HepG2 (cell line): ENCODE data around the gene MARS2. TPM values are rescaled to one million over a fixed set of nuclear protein-coding genes. Genes with fewer than 3 reads are reported as not detected.
A peak's percentile ranks its signal among the peaks of the same experiment; 100 is the strongest.

Experiments
- ATF7-NPFF ChIP-seq: sonication (generic); formaldehyde crosslinking; IDR thresholded peaks from 2 replicates; pipeline ENCODE4 v1.8.1; 2023; ENCODE audit warnings: mild to moderate bottlenecking, low read depth, missing genetic modification reagents, moderate library complexity
- CENPT ChIP-seq: sonication (generic); formaldehyde crosslinking; IDR thresholded peaks from 2 replicates; pipeline ENCODE4 v1.8.0; 2022; ENCODE audit warnings: low read depth, mild to moderate bottlenecking, moderate library complexity, missing genetic modification reagents
- GATAD1 ChIP-seq: IDR thresholded peaks from 2 replicates; pipeline ENCODE4 v1.6.1; 2016; ENCODE audit warnings: missing genetic modification reagents, missing compliant biosample characterization
- MATR3 ChIP-seq: sonication (generic); formaldehyde crosslinking; IDR thresholded peaks from 2 replicates; pipeline ENCODE4 v1.4.0; 2020; ENCODE audit warnings: missing genetic modification reagents
- MZF1 ChIP-seq: sonication (generic); formaldehyde crosslinking; IDR thresholded peaks from 2 replicates; pipeline ENCODE4 v1.8.1; 2023; ENCODE audit warnings: mild to moderate bottlenecking, missing genetic modification reagents, borderline replicate concordance
- NFRKB ChIP-seq: fragments of 450-650 bp; IDR thresholded peaks from 2 replicates; pipeline ENCODE4 v1.6.1; 2017
- RFX5 ChIP-seq: IDR thresholded peaks from 2 replicates; pipeline ENCODE4 v1.6.1; 2011; ENCODE audit warnings: low read depth, low read length, improper control_type of control experiment
- ZFAT ChIP-seq: sonication (generic); formaldehyde crosslinking; conservative IDR thresholded peaks from 2 replicates; pipeline ENCODE4 v1.8.1; 2023; ENCODE audit warnings: missing genetic modification reagents, inconsistent platforms
- ZFP82 ChIP-seq: sonication (generic); formaldehyde crosslinking; IDR thresholded peaks from 2 replicates; pipeline ENCODE4 v1.5.1; 2020; ENCODE audit warnings: mild to moderate bottlenecking, missing genetic modification reagents, borderline replicate concordance
- ZNF205 ChIP-seq: IDR thresholded peaks from 2 replicates; pipeline ENCODE4 v1.6.1; 2018; ENCODE audit warnings: missing biosample characterization, missing genetic modification reagents
- polyA plus RNA-seq, 8 experiments: library from polyadenylated mRNA; depleted of rRNA in 3 of 8; stranded (reverse) in 7 of 8; unstranded in 1 of 8; fragments of >200 nt; fragmentation: Illumina TruSeq in 4 of 8; extraction: Trizol in 4 of 8; gene quantifications; 2 replicates each; pipeline versions ENCODE4 v1.2.1 to v1.2.3, GENCODE V29; 2011 to 2016; ENCODE audit warnings: low read depth in 4 of 8, missing spikeins in 1 of 8, mixed read lengths in 1 of 8; ENCODE audit not compliant: insufficient read depth in 1 of 8
- total RNA-seq, 5 experiments: library from RNA; depleted of rRNA; stranded (reverse); fragments of >200 nt; fragmentation: Illumina TruSeq; extraction: Trizol; gene quantifications; 2 replicates each; pipeline ENCODE4 v1.2.3, GENCODE V29; 2016; ENCODE audit warnings: low read depth in 1 of 5
- TF ChIP-seq, protein P1 (sequence below): sonication (generic); formaldehyde crosslinking; IDR thresholded peaks from 2 replicates; pipeline ENCODE4 v1.4.0; 2020; ENCODE audit warnings: missing genetic modification reagents
- TF ChIP-seq, protein P2 (sequence below): sonication (generic); formaldehyde crosslinking; conservative IDR thresholded peaks from 2 replicates; pipeline ENCODE4 v1.4.0; 2020; ENCODE audit warnings: missing genetic modification reagents
- TF ChIP-seq, protein P3 (sequence below): sonication (generic); formaldehyde crosslinking; IDR thresholded peaks from 2 replicates; pipeline ENCODE4 v1.4.0; 2020; ENCODE audit warnings: mild to moderate bottlenecking, missing genetic modification reagents
- TF ChIP-seq, protein P4 (sequence below): fragments of 450-650 bp; IDR thresholded peaks from 2 replicates; pipeline ENCODE4 v1.6.1; 2017; ENCODE audit warnings: mild to moderate bottlenecking
- TF ChIP-seq, protein P5 (sequence below): sonication (generic); formaldehyde crosslinking; IDR thresholded peaks from 2 replicates; pipeline ENCODE4 v1.9.0; 2021; ENCODE audit warnings: missing genetic modification reagents, borderline replicate concordance

MARS2 gene
- total and polyA plus RNA-seq, 2 of the 13 experiments (the other 11 are each of a cell fraction or from before 2014, with no cell fraction given) = 6.9 to 16.2 TPM

DNA sequence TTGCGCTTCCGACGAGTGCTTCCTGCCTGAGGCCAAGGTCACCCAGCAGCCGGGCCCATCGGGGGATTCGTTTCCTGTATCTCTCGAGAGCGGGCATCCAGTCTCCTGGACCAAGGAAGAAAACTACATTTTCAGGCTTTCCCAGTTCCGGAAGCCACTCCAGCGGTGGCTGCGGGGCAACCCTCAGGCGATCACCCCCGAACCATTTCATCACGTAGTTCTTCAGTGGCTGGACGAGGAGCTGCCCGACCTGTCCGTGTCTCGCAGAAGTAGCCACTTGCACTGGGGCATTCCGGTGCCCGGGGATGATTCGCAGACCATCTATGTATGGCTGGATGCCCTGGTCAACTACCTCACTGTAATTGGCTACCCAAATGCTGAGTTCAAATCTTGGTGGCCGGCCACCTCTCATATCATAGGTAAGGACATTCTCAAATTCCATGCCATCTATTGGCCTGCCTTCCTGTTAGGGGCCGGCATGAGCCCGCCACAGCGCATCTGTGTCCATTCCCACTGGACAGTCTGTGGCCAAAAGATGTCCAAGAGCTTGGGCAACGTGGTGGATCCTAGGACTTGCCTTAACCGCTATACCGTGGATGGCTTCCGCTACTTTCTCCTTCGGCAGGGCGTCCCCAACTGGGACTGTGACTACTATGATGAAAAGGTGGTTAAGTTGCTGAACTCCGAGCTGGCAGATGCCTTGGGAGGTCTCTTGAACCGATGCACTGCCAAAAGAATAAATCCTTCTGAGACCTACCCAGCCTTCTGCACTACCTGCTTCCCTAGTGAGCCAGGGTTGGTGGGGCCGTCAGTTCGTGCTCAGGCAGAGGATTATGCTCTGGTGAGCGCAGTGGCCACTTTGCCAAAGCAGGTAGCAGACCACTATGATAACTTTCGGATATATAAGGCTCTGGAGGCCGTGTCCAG lies 1.0 kb downstream of the MARS2 start (continued):
- TF ChIP-seq GATAD1 (CRISPR knock-in tag) (no peak), ZNF205 (CRISPR knock-in tag) (no peak), NFRKB (no peak), MATR3 (CRISPR knock-in tag) (no peak), CENPT (CRISPR knock-in tag) (no peak), ZFP82 (CRISPR knock-in tag) (no peak), RFX5 (no peak), ATF7-NPFF (CRISPR knock-in tag) (no peak), ZFAT (CRISPR knock-in tag) (no peak), MZF1 (CRISPR knock-in tag) (no peak)
- TF ChIP-seq, protein P1, sequence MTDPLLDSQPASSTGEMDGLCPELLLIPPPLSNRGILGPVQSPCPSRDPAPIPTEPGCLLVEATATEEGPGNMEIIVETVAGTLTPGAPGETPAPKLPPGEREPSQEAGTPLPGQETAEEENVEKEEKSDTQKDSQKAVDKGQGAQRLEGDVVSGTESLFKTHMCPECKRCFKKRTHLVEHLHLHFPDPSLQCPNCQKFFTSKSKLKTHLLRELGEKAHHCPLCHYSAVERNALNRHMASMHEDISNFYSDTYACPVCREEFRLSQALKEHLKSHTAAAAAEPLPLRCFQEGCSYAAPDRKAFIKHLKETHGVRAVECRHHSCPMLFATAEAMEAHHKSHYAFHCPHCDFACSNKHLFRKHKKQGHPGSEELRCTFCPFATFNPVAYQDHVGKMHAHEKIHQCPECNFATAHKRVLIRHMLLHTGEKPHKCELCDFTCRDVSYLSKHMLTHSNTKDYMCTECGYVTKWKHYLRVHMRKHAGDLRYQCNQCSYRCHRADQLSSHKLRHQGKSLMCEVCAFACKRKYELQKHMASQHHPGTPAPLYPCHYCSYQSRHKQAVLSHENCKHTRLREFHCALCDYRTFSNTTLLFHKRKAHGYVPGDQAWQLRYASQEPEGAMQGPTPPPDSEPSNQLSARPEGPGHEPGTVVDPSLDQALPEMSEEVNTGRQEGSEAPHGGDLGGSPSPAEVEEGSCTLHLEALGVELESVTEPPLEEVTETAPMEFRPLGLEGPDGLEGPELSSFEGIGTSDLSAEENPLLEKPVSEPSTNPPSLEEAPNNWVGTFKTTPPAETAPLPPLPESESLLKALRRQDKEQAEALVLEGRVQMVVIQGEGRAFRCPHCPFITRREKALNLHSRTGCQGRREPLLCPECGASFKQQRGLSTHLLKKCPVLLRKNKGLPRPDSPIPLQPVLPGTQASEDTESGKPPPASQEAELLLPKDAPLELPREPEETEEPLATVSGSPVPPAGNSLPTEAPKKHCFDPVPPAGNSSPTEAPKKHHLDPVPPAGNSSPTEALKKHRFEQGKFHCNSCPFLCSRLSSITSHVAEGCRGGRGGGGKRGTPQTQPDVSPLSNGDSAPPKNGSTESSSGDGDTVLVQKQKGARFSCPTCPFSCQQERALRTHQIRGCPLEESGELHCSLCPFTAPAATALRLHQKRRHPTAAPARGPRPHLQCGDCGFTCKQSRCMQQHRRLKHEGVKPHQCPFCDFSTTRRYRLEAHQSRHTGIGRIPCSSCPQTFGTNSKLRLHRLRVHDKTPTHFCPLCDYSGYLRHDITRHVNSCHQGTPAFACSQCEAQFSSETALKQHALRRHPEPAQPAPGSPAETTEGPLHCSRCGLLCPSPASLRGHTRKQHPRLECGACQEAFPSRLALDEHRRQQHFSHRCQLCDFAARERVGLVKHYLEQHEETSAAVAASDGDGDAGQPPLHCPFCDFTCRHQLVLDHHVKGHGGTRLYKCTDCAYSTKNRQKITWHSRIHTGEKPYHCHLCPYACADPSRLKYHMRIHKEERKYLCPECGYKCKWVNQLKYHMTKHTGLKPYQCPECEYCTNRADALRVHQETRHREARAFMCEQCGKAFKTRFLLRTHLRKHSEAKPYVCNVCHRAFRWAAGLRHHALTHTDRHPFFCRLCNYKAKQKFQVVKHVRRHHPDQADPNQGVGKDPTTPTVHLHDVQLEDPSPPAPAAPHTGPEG (CRISPR knock-in tag) = 0 out of 2 replicates have a peak, but pooled peaks have one; percentile 46
- TF ChIP-seq, protein P2, sequence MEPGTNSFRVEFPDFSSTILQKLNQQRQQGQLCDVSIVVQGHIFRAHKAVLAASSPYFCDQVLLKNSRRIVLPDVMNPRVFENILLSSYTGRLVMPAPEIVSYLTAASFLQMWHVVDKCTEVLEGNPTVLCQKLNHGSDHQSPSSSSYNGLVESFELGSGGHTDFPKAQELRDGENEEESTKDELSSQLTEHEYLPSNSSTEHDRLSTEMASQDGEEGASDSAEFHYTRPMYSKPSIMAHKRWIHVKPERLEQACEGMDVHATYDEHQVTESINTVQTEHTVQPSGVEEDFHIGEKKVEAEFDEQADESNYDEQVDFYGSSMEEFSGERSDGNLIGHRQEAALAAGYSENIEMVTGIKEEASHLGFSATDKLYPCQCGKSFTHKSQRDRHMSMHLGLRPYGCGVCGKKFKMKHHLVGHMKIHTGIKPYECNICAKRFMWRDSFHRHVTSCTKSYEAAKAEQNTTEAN (CRISPR knock-in tag) = no peak
- TF ChIP-seq, protein P3, sequence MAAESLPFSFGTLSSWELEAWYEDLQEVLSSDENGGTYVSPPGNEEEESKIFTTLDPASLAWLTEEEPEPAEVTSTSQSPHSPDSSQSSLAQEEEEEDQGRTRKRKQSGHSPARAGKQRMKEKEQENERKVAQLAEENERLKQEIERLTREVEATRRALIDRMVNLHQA (CRISPR knock-in tag) = no peak
- TF ChIP-seq, protein P4, sequence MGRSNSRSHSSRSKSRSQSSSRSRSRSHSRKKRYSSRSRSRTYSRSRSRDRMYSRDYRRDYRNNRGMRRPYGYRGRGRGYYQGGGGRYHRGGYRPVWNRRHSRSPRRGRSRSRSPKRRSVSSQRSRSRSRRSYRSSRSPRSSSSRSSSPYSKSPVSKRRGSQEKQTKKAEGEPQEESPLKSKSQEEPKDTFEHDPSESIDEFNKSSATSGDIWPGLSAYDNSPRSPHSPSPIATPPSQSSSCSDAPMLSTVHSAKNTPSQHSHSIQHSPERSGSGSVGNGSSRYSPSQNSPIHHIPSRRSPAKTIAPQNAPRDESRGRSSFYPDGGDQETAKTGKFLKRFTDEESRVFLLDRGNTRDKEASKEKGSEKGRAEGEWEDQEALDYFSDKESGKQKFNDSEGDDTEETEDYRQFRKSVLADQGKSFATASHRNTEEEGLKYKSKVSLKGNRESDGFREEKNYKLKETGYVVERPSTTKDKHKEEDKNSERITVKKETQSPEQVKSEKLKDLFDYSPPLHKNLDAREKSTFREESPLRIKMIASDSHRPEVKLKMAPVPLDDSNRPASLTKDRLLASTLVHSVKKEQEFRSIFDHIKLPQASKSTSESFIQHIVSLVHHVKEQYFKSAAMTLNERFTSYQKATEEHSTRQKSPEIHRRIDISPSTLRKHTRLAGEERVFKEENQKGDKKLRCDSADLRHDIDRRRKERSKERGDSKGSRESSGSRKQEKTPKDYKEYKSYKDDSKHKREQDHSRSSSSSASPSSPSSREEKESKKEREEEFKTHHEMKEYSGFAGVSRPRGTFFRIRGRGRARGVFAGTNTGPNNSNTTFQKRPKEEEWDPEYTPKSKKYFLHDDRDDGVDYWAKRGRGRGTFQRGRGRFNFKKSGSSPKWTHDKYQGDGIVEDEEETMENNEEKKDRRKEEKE = no peak
- TF ChIP-seq, protein P5, sequence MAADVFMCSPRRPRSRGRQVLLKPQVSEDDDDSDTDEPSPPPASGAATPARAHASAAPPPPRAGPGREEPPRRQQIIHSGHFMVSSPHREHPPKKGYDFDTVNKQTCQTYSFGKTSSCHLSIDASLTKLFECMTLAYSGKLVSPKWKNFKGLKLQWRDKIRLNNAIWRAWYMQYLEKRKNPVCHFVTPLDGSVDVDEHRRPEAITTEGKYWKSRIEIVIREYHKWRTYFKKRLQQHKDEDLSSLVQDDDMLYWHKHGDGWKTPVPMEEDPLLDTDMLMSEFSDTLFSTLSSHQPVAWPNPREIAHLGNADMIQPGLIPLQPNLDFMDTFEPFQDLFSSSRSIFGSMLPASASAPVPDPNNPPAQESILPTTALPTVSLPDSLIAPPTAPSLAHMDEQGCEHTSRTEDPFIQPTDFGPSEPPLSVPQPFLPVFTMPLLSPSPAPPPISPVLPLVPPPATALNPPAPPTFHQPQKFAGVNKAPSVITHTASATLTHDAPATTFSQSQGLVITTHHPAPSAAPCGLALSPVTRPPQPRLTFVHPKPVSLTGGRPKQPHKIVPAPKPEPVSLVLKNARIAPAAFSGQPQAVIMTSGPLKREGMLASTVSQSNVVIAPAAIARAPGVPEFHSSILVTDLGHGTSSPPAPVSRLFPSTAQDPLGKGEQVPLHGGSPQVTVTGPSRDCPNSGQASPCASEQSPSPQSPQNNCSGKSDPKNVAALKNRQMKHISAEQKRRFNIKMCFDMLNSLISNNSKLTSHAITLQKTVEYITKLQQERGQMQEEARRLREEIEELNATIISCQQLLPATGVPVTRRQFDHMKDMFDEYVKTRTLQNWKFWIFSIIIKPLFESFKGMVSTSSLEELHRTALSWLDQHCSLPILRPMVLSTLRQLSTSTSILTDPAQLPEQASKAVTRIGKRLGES (CRISPR knock-in tag) = no peak
